ENCODE results near the gene LYVE1.

- TF ChIP-seq CTCF (IDR thresholded peaks at IDR 0.05) (no peak), POLR2A (IDR thresholded peaks at IDR 0.05) (no peak)
These were observed 11.2 kb upstream of the LYVE1 start for GRCh38 chr11:10579700-10580099.
